Femur (tissue), 1 donor: ENCODE results near the gene MON2.
"Not testable (repeated sequence)": the region's sequence is repeated elsewhere in the genome, so short reads cannot be mapped to it uniquely, and the experiment has no call there.

Experiments used
- DNase-seq: peaks from one replicate; pipeline ENCODE4 v3.0.0-alpha.2; 2017

The MON2 gene

GRCh38 chr12:62552906-62553556 lies 86.4 kb downstream of the MON2 start:
- DNase-seq, result no peak

GRCh38 chr12:62559366-62559765 lies 92.7 kb downstream of the MON2 start:
- DNase-seq, result not testable (repeated sequence)

- DNase-seq, result no peak
Measured at GRCh38 chr12:62562846-62563245, 96.2 kb downstream of the MON2 start.

DNA sequence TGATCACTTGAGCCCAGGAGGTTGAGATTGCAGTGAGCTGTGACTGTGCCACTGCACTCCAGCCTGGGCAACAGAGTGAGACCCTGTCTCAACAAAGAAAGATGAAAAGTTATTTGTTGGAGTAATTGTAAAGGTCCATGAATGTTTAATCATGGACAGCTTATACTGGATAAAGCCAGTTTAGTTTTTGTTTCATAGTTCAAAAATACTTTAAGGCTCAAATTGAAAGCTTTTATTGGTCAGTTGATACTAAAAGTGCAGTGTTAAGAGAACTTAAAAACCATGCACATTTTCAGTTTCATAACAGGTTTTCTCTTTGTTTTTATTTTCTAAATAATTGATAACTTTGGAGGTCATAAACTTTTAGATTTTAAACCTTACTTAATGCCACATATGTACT lies 108.4 kb downstream of the MON2 start:
- no peak for DNase-seq

GRCh38 chr12:62576503-62576902 lies 109.9 kb downstream of the MON2 start:
- DNase-seq, result no peak

DNA sequence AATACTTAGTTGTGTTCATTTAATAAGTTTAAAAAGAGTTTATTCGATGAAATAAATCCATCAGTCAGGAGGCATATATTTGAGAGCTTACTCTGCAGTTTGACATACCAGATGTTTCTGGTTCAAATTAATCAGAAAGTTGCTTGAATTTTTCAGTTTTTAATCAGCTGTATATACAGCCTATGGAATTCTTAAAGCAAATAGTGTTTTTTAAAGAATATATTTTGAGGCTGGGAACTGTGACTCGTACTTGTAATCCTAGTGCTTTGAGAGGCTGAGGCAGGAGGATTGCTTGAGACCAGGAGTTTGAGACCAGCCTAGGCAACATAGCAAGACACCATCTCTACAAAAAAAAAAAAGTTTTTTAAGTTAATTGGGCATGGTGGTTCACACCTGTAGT lies 112.1 kb downstream of the MON2 start:
- DNase-seq, result no peak

DNA sequence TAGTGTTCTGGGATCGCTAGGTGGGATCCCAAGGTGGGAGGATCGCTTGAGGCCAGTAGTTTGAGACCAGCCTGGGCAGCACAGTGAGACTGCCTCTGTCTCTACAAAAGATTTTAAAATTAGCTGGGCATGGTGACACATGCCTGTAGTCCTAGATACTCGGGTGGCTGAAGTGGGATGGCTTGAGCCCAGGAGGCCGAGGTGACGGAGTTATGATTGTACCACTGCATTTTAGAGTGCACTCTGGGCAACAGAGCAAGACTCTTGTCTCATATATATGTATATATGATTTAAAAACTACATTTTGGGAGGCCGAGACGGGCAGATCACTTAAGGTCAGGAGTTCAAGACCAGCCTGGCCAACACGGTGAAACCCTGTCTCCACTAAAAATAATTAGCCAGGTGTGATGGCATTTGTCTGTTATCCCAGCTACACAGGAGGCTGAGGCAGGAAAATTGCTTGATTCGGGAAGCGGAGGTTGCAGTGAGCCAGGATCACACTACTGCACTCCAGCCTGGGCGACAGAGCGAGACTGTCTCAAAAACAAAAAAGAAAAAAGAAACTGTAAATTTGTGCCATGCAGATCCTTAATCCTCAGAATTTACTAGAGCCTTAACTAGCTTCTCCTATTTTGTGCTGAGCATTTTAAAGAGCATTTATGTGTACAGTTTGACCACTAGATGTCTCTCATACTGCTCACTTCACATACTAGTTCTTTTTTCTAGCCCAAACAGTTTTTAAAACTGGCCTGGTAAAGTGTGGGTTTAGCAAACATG lies 114.8 kb downstream of the MON2 start:
- no peak for DNase-seq

DNA sequence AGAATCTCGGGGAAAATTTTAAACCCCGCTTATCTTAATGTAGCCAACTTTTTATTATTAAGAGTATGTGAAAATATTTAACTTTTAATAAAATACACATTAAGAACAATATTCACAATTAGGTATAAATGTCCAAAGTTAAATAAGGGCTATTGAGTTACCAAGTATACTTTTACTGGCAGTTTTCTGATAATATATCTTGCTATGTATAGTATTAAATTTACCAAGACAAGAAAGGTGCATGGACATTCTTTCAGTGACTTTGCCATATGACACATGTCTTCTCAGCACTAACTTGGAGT lies 115.4 kb downstream of the MON2 start:
- no peak for DNase-seq

DNA sequence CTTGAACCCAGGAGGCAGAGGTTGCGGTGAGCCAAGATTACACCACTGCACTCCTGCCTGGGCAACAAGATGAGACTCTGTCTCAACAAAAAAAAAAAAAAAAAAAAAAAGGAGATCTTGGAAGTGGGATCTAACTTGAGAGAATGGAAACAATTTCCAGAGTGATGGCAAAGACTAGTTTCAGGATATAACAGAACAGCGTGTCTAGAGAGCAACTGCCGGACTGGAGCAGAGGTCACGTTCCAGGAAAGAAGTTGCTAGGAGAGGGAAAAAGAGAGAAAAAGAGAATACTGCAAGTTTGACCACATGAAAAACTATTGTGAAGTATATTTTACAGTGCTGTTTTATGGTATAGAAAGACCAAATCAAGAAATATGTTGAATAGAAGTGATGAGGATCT lies 118.0 kb downstream of the MON2 start:
- no peak for DNase-seq

DNA sequence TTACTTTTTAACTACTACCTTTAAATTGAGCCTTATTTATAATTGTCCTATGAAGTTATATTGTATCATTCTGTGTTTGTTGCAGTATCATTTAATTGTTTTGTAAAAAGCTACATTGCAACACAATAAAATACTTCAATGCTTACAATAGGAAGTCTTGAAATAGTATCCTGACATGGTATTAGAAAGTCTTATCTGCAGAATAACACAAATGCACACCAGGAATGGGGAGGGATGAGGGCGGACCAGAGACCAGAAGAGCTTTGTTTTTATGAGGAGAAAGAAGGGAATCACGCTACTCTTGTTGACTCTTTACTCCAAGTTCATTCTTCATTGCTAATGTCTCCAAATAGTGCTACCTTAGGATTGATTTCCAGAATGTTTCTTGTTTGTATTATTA lies 120.2 kb downstream of the MON2 start:
- DNase-seq, result no peak

- DNase-seq, result no peak
Measured at GRCh38 chr12:62588916-62589315, 122.3 kb downstream of the MON2 start.

GRCh38 chr12:62597253-62597652 lies 130.6 kb downstream of the MON2 start:
- DNase-seq, result no peak

DNA sequence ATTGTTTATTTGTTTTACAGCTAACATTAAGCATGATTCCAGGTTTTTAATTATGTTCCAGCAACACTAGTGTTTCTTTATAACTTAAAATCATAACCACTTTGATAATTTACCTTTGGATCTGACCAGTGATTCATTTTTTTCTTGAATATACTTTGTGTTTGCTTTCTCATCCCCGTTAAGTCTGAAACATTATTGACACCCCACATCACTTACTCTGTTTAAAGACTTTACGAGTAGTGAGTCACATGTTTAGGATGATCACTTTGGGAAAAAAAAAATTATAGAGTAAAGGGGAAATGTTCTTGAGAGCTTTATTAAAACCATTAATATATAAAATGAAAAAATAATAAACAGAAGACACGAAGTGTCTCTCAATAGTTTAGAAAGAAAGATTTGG lies 132.2 kb downstream of the MON2 start:
- no peak for DNase-seq

DNA sequence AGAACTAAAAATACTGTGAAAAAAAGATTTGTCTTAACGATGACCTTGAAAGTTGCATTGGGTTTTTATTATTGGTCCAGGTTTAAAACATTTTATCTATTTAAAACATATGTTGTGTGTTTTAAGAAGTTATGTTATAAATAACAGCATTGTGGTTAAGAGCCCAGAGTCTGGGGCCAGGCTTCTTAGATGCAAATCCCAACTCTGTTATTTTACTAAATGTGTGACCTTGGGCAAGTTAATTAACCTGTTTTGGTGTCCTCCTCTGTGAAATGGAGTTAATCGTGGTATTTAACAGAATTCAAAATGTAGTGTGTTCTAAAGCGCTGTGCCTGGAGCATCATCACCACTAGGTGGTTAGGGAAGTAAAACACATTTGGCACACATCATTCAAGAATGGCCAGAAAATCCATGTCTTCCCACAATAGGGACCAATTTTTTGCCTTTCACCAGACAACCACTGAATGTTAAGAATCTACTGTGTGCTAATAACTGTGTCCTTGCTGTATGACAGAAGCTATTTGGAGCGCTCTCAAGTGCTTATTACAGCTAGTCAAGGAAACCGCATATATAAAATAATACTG lies 133.3 kb downstream of the MON2 start:
- no peak for DNase-seq

GRCh38 chr12:62601765-62602164 lies 135.1 kb downstream of the MON2 start:
- DNase-seq, result no peak

DNA sequence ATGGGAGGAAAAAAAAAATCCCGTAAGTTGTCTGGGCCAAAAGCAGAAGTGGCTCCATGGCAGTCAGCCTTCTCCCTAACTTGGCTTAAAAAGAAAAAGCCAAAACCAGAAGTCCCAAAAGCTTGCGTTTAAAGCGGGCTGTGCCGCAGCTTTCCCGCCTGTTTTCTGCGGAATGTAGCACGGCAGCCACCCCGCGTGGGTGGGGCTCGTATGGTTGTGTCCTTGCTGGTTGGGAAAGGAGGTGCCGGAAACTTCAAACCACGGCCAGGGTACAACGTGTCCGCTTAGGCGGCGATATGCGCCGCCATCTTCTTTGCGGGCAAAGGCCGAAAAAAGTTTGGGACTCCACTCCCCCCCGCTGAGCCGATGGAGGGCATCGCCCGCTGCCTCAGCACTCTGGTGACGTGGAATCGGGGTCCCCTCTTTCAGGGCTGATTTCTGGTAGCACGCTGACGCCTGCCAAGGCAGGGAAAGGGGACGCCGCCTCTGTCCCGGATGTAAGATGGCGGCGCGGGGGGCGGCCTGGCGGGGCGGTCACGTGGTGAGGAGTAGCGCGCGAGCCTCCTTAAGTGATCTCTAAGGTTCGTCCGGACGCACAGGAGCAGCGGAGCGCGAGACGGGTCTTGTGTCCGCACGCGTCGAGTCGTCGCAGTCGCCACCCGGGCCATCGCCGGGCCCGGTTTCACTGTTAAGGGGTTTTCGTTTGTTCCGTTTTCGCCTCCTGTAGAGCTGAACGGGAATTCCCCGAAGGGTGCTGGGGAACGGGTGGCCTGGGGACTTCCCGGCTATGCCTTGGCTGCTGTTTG lies 135.8 kb downstream of the MON2 start:
- DNase-seq, result peak; percentile 94

DNA sequence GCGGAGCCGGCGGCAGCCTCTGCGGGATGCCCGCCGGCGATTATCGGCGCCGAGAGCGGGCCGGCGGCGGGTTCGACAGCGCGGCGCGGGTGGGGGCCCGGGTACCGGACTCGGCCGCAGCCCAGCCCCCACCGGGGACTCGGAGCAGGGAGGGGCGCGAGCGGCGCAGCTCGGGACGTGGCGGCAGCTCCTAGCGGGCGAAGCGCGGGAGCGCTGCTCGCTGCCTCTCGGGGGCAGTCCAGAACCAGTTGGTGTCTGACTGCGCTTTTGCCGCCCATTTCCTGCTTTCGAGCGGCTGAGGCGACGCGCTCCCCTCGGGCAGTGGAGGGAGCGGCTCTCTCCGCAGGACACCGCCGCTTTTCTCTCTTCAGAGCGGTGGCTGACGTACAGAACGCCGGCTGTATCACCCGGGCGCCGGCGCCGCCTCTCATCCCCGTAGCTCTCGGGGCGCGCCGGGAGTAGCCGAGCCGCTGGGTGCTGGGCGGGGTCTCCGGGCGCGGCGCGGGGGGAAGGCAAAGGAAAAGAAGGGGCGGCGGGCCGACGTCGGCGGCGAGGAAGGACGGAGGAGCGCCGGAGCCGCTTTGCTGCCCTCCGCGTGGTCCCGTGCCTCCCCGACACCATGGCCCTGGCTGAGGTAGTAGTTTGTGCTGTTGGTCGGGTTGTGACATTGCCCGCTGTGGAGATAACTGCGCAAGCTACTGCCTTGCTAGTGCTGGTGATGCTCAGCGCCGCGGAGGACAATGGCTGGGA lies 136.6 kb downstream of the MON2 start:
- DNase-seq, result peak; percentile 93

GRCh38 chr12:62603811-62604098 lies 137.1 kb downstream of the MON2 start:
- no peak for DNase-seq

- DNase-seq, result no peak
Measured at GRCh38 chr12:62604373-62604772, 137.7 kb downstream of the MON2 start.

DNA sequence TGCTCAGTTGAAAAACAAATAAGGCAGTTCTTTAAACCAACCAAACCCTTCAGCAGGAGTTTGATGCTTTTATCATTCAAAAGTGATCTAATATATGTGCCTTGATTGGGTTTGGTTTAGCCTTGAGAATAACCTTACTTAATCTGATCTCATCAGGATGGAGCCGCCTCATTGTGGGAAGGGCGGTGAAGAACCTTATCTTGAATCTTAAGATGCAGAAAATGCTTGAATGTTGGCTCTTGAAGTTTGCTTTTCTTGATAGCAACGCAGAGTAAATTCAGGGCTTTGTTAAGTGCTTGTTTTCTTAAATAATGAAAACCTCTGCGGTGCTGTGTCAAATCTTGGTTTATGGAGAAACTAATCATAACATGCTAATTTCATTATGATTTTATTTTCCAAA lies 138.2 kb downstream of the MON2 start:
- no peak for DNase-seq

DNA sequence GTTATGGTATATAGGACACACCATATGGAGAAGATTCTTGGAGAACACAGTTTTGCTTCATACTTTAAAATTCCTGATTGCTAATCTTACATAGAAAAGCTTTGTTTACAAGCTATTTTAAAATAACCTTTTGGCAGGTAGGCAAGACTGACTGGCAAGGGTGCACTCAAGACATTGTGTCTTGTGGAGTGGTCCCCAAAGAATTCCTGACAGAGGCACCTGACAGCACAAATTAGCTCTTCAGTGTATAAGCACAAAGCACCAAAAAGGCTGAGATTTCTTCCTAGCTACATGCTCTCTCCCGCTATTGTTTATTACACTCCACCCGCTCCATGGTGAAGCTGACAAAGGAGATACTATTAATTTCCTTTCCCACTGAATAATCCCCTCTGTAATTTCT lies 139.4 kb downstream of the MON2 start:
- DNase-seq, result no peak

- no peak for DNase-seq
Measured at GRCh38 chr12:62606654-62607053, 140.0 kb downstream of the MON2 start.

- no peak for DNase-seq
Measured at GRCh38 chr12:62613081-62613480, 146.5 kb downstream of the MON2 start.
